ENCODE results near the gene PPTC7. TPM values are rescaled to one million over a fixed set of nuclear protein-coding genes. Genes with fewer than 3 reads are reported as not detected.

PPTC7 gene
- total and polyA plus RNA-seq, 2 of the 8 experiments (the other 6 are each of a cell fraction or from before 2014, with no cell fraction given), result 8.1 to 15.9 TPM

DNA sequence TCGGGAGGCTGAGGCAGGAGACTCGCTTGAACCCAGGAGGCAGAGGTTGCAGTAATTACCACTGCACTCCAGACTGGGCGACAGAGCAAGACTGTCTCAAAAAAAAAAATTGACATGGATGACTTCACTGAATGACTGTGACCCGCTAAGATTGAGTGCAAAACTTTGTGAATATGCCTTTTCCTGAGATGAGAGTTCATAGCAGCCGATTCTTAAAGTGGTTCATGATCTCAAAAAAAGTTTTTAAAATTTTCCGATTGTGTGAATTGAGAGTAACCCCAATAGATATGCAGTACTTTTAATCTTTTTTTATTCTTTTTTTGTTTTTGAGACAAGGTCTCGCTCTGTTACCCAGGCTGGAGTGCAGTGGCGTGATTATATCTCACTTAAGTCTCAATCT lies 32.1 kb upstream of the PPTC7 start:
- DNase-seq (ENCODE audit: low read depth in 1 of 2, low spot score in 2 of 2) (no peak), FAIRE-seq (no peak)
- Histone ChIP-seq H4K91ac (replicated peaks; ENCODE audit: insufficient read length, low read length) (no peak overlapping the region), H3K4ac (replicated peaks; ENCODE audit: insufficient read length, low read depth, low read length) (no peak overlapping the region), H3K9ac (replicated peaks in 1 of 4; ENCODE audit: extremely low read depth in 1 of 4, low read depth in 3 of 4, low read length in 3 of 4) (no peak overlapping the region), H3K4me2 (ENCODE audit: insufficient read depth in 1 of 2, low read depth in 2 of 2, low read length in 2 of 2) (no peak overlapping the region; a peak in 1 of 4 replicates), H3K79me1 (ENCODE audit: low read depth, low read length) (no peaks in the 10 kb centered on the region), H2AK5ac (ENCODE audit: low read depth, low read length) (no peak overlapping the region), H3K27ac (ENCODE audit: low read depth, low read length) (no peak overlapping the region), H3K14ac (ENCODE audit: insufficient read length) (no peak overlapping the region), H2BK120ac (replicated peaks; ENCODE audit: low read depth, low read length) (no peak overlapping the region), H3K79me2 (ENCODE audit: control insufficient read depth in 1 of 2, insufficient read depth in 2 of 2, low read length in 2 of 2) (no peaks in the 10 kb centered on the region), H3K4me1 (replicated peaks in 1 of 4; ENCODE audit: control insufficient read depth in 3 of 4, insufficient read depth in 4 of 4, low read length in 3 of 4) (no peaks in the 10 kb centered on the region), H3K4me3 (ENCODE audit: extremely low read depth in 1 of 4, insufficient read depth in 2 of 4, low read depth in 3 of 4, low read length in 4 of 4) (no peak overlapping the region), H3K36me3 (ENCODE audit: control insufficient read depth in 2 of 4, insufficient read depth in 4 of 4, low read length in 3 of 4) (no peaks in the 10 kb centered on the region), H3K27me3 (replicated peaks in 1 of 4; ENCODE audit: control insufficient read depth in 3 of 4, extremely low read depth in 1 of 4, insufficient read depth in 3 of 4, low read length in 3 of 4) (no peaks in the 10 kb centered on the region), H2BK12ac (ENCODE audit: low read depth, low read length) (no peak overlapping the region), H3K9me3 (ENCODE audit: insufficient read depth in 2 of 2, low read depth in 1 of 2, low read length in 1 of 2) (no peaks in the 10 kb centered on the region), H4K20me1 (replicated peaks in 1 of 2; ENCODE audit: control insufficient read depth in 1 of 2, insufficient read depth in 2 of 2, low read length in 2 of 2) (no peaks in the 10 kb centered on the region), H3K18ac (ENCODE audit: extremely low read depth, low read length) (no peak overlapping the region), H2BK5ac (ENCODE audit: low read depth, low read length) (no peak overlapping the region), H3K23ac (ENCODE audit: insufficient read length) (no peak overlapping the region), H2AFZ (ENCODE audit: low read length) (no peak overlapping the region), H4K8ac (ENCODE audit: extremely low read depth, insufficient read depth, low read length) (no peak overlapping the region), H4K5ac (ENCODE audit: insufficient read length, low read depth, low read length) (no peak overlapping the region), H3K23me2 (ENCODE audit: low read depth, low read length) (peaks cover 2% of the 10 kb centered on the region), H3K56ac (replicated peaks; ENCODE audit: insufficient read length, low read depth, low read length) (no peak overlapping the region), H2BK20ac (ENCODE audit: low read length) (no peak overlapping the region), H2BK15ac (ENCODE audit: low read length) (no peak overlapping the region)
- ChIA-PET CTCF (ENCODE audit: partially characterized antibody) (interaction anchor here (0.6 to 1.6 kb wide), 6 partner anchors 11 to 744 kb away, joined by 3 to 4 read pairs (median 4); no protein-coding TSS in a partner anchor), POLR2A (ENCODE audit: partially characterized antibody) (interaction anchor here (0.7 to 1.9 kb wide), 2 partner anchors 11 to 146 kb away, joined by 4 read pairs; partner anchors contain the start of gene FAM216A)
- WGBS, 2 experiments (ENCODE audit: extremely low coverage in 1 of 2, insufficient coverage in 1 of 2, insufficient read length in 1 of 2, insufficient replicate concordance in 2 of 2, low coverage in 1 of 2, low lambda C conversion rate in 2 of 2, missing lambda C conversion rate in 1 of 2), result 94% methylated on average over 8 of the region's 8 CpGs; no CpG with 5 or more reads in 1 of the 2 experiments
- no peak for TF ChIP-seq GABPA (IDR thresholded peaks at IDR 0.05; ENCODE audit: borderline replicate concordance, insufficient read depth, low read length)
- TF ChIP-seq RAD21 (IDR thresholded peaks at IDR 0.05 in 1 of 2, conservative IDR thresholded peaks at IDR 0.05 in 1 of 2; ENCODE audit: low read depth in 2 of 2, low read length in 2 of 2), result no peak
- TF ChIP-seq RFX5 (IDR thresholded peaks at IDR 0.05; ENCODE audit: borderline replicate concordance, low read depth, low read length), result no peak
- no peak for TF ChIP-seq EZH2 (IDR thresholded peaks at IDR 0.05; ENCODE audit: low read depth, low read length, severe bottlenecking)
- no peak for TF ChIP-seq SIN3A (conservative IDR thresholded peaks at IDR 0.05 in 1 of 2, IDR thresholded peaks at IDR 0.05 in 1 of 2; ENCODE audit: low read depth in 1 of 2, low read length in 2 of 2)
- TF ChIP-seq SUZ12 (IDR thresholded peaks at IDR 0.05; ENCODE audit: low read length), result no peak
